Adrenal gland (tissue), 12 donors: ENCODE results near the gene GPR45. TPM values are rescaled to one million over a fixed set of nuclear protein-coding genes. Genes with fewer than 3 reads are reported as not detected.

Experiments used
- DNase-seq, 7 donors: peaks; one replicate each; pipeline ENCODE4 v3.0.0-alpha.2; 2019 to 2020
- H3K27ac ChIP-seq, 5 donors: fragments of 200-600 bp; sonication (generic) in 4 of 5; 1 replicate in 3 of 5; 2 replicates in 2 of 5; pipeline versions ENCODE4 v1.5.1 to v1.8.0; 2016 to 2020; ENCODE audit warnings: mild to moderate bottlenecking in 1 of 5
- H3K27me3 ChIP-seq: fragments of 200-600 bp; 2 replicates; pipeline ENCODE4 v1.8.0; 2021
- H3K36me3 ChIP-seq, 2 donors: fragments of 200-600 bp; replicated peaks in 1 of 2; 1 replicate in 1 of 2; 2 replicates in 1 of 2; pipeline versions ENCODE4 v1.5.1 to v1.8.0; 2018 to 2022
- H3K4me1 ChIP-seq, 2 donors: fragments of 200-600 bp; replicated peaks in 1 of 2; 1 replicate in 1 of 2; 2 replicates in 1 of 2; pipeline versions ENCODE4 v1.5.1 to v1.8.0; 2018 to 2021
- H3K4me3 ChIP-seq, 4 donors: fragments of 200-600 bp; sonication (generic) in 3 of 4; one replicate each; pipeline ENCODE4 v1.5.1; 2016 to 2018
- H3K9me3 ChIP-seq, 3 donors: fragments of 200-600 bp; sonication (generic) in 1 of 3; replicated peaks in 1 of 3; 1 replicate in 2 of 3; 2 replicates in 1 of 3; pipeline versions ENCODE4 v1.5.1 to v1.8.0; 2016 to 2021
- POLR2A ChIP-seq, 2 donors: fragments of 450-650 bp; IDR thresholded peaks; one replicate each; pipeline ENCODE4 v1.6.1; 2017; ENCODE audit warnings: antibody characterized with exemption in 2 of 2, mild to moderate bottlenecking in 2 of 2, moderate library complexity in 1 of 2
- WGBS, 4 donors: extraction: QIAGEN DNeasy Blood & Tissue Kit in 2 of 4; methylation state at CpG; one replicate each; pipeline versions ENCODE4 v1.1.5 to v1.1.7; 2013 to 2017; 5-methylcytosine and 5-hydroxymethylcytosine counted together
- intact Hi-C, 2 donors: fragments of 100-400 bp; cut with DNase I; formaldehyde crosslinking; loops; one replicate each; pipeline versions ENCODE4 v1.14.1 to v1.15.0; 2022 to 2023
- polyA plus RNA-seq, 3 donors: library from polyadenylated mRNA; stranded (reverse); fragments of 200-250 nt in 2 of 3; fragments of 350-450 nt in 1 of 3; fragmentation: Illumina TruSeq in 1 of 3; extraction: RNeasy Lipid Tissue Mini Kit (QIAGEN cat#74804) in 1 of 3; gene quantifications; one replicate each; pipeline ENCODE4 v1.2.3, GENCODE V29; 2013 to 2014
- total RNA-seq, 9 donors: library from RNA; depleted of rRNA in 4 of 9; stranded (reverse); fragments of >200 nt in 4 of 9; fragments of 120-200 nt in 1 of 9; fragmentation: NEBNext Ultra II Directional in 1 of 9; extraction: Animal tissue kit (Norgen Biotek cat#: 25700) in 1 of 9; gene quantifications; one replicate each; pipeline versions ENCODE4 v1.1.0 to v1.2.4, GENCODE V29; 2013 to 2023
- TF ChIP-seq, protein P1 (sequence below), 6 experiments: fragments of 450-650 bp in 4 of 6; fragments of 200-600 bp in 2 of 6; sonication (generic) in 1 of 6; IDR thresholded peaks; 1 replicate in 5 of 6; 2 replicates in 1 of 6; pipeline versions ENCODE4 v1.5.1 to v1.8.0; 2016 to 2021; ENCODE audit warnings: antibody characterized with exemption in 6 of 6, mild to moderate bottlenecking in 2 of 6, moderate library complexity in 1 of 6
- donor health status: healthy with polysubstance abuse.
- donor health status: Bipolar disorder and iron deficiency.
- donor health status: DM: yes; HTN: yes; CAD: no.
- donor health status: DM: no; HTN: no; CAD: no.
- donor health status: DM: no; HTN: no; CAD: no.
- donor health status: DM: yes; HTN: yes; CAD: no.

Gene GPR45
- total and polyA plus RNA-seq, 12 donors = 0.14 TPM; not detected in 11

DNA sequence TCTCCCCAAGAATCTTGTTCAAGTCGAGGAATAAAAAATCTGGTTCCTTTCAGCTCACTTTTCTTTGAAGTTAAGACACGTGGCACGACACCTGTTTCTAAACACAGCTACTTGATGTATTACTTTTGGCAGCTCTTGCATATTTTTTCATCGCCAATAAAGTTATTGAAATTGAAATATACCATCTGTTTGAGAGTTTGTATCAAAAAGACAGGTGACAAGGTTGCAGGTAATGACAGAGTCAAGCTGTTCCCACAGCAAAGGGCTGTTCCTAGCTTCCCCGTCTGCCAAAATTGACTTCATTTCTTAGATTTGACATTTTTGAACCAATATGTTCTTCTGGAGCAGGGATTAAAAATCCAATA is 5.5 kb upstream of the GPR45 start:
- H3K36me3 ChIP-seq = no peaks in the 10 kb centered on the region
- no peak for DNase-seq
- no peaks in the 10 kb centered on the region for H3K9me3 ChIP-seq
- TF ChIP-seq, protein P1, sequence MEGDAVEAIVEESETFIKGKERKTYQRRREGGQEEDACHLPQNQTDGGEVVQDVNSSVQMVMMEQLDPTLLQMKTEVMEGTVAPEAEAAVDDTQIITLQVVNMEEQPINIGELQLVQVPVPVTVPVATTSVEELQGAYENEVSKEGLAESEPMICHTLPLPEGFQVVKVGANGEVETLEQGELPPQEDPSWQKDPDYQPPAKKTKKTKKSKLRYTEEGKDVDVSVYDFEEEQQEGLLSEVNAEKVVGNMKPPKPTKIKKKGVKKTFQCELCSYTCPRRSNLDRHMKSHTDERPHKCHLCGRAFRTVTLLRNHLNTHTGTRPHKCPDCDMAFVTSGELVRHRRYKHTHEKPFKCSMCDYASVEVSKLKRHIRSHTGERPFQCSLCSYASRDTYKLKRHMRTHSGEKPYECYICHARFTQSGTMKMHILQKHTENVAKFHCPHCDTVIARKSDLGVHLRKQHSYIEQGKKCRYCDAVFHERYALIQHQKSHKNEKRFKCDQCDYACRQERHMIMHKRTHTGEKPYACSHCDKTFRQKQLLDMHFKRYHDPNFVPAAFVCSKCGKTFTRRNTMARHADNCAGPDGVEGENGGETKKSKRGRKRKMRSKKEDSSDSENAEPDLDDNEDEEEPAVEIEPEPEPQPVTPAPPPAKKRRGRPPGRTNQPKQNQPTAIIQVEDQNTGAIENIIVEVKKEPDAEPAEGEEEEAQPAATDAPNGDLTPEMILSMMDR (IDR thresholded peaks at IDR 0.05) = no peak
- no peak for TF ChIP-seq POLR2A (IDR thresholded peaks at IDR 0.05)
- H3K4me3 ChIP-seq = no peak overlapping the region
- WGBS, 4 donors = 41 to 70% (median 57%) methylated on average over 5 of the region's 5 CpGs
- no peak overlapping the region for H3K27ac ChIP-seq
- H3K27me3 ChIP-seq = no peaks in the 10 kb centered on the region
- H3K4me1 ChIP-seq = peaks cover 0 to 10% of the 10 kb centered on the region in 2 donors
- intact Hi-C loops = no loop called here

DNA sequence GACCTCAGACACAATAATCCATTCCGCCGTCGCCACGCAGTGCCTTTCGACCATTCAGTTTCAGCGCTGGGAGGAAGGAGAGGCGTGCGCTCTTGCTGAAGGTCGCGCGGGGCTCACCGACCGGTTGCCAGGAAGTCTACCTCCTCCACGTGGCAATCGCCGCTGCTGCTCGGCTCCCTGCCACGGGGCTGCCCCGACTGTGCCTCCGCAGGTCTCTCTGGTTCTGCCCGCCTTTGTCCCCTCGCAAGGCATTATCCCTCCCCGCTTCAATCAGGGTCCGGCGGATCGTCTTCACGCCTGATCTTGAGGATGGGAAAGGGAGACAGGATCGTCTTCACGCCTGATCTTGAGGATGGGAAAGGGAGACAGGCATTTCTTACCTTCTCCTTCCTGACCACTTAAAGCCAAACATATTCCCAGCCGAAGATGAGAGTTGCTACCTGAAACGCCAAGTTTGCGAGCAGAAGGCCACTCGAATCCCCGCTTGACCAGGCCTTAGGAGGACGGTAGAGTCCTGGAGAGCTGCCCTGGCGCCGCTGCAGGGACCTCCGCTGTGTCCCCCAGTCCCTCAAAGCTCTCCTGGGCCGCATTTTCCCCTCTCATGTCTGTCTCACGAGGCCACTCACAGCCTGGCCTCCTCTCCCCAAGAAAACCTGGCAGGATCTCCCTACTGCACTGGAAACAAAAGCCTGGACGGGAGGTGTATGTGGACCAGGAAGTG is 4.3 kb upstream of the GPR45 start:
- DNase-seq = no peak
- no peak overlapping the region for H3K27ac ChIP-seq
- no peaks in the 10 kb centered on the region for H3K9me3 ChIP-seq
- TF ChIP-seq POLR2A (IDR thresholded peaks at IDR 0.05) = no peak
- TF ChIP-seq, protein P1 (IDR thresholded peaks at IDR 0.05) = no peak
- peaks cover 0 to 10% of the 10 kb centered on the region in 2 donors for H3K4me1 ChIP-seq
- H3K36me3 ChIP-seq = no peaks in the 10 kb centered on the region
- WGBS, 4 donors = 57 to 85% (median 78%) methylated on average over 23 to 41 of the region's 41 CpGs
- H3K4me3 ChIP-seq = no peak overlapping the region
- intact Hi-C loops = no loop called here
- H3K27me3 ChIP-seq = no peaks in the 10 kb centered on the region

DNA sequence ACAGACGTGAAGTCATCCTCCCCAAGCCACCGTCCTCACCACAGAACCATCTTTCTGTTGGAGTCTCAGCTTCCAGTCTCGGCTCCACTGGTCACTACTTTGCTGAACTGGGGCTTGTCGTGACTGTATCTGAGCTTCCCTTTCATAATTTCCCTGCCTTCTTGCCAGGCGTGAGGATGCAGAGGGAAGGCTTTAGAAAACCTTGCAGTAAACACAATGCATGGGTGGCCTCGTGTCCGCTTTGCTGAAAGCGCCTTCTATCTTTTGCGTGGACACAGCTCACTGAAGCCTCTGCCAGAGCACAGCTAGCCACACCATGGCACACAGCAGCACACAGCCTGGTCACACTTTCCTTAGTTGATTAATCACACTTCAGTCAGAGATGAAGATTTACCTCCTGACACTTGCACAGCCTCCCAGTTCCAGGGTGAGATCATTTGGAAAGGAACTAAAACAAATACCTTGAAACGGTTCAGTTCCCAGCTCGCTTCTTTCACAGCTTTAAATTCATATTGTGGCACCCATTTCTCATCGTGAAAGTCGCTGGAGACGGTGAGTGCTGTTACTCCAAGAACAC is 2.8 kb upstream of the GPR45 start:
- 77 to 85% (median 81%) methylated on average over 14 of the region's 14 CpGs for WGBS, 4 donors
- no peak for TF ChIP-seq POLR2A (IDR thresholded peaks at IDR 0.05)
- TF ChIP-seq, protein P1 (IDR thresholded peaks at IDR 0.05) = no peak
- Histone ChIP-seq H3K4me3 (no peak overlapping the region), H3K27ac (no peak overlapping the region), H3K9me3 (no peaks in the 10 kb centered on the region), H3K4me1 (peaks cover 0 to 10% of the 10 kb centered on the region in 2 donors), H3K36me3 (no peaks in the 10 kb centered on the region), H3K27me3 (no peaks in the 10 kb centered on the region)
- no peak for DNase-seq
- intact Hi-C loops = loop anchor here in 1 of 2 donors (2.0 kb wide), 1 partner anchor 124 kb away; no protein-coding TSS in a partner anchor

DNA sequence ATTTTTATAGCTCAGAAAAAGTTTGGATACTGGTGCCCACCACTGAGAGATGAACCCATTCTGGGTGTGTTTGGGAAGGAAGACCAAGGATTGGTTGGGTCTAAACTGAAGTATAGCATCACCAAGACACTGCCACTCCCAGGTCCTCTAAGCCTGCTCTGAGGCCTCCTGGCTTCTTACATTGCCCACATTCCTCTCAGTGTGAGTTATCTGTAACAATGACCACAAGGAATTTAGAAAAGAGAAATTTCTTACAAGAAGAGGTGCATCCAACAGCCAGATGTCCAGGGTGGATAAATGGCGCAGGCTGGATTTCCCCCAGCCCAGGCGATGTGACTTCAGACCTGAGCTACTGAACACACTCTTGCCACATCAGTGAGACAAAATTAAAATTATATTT is 1.6 kb upstream of the GPR45 start:
- no peak overlapping the region for H3K4me3 ChIP-seq
- no peaks in the 10 kb centered on the region for H3K9me3 ChIP-seq
- no peaks in the 10 kb centered on the region for H3K27me3 ChIP-seq
- intact Hi-C loops = loop anchor here in 1 of 2 donors (2.0 kb wide), 1 partner anchor 125 kb away; no protein-coding TSS in a partner anchor
- 89 to 95% (median 92%) methylated on average over 2 of the region's 2 CpGs for WGBS, 4 donors
- no peak for DNase-seq
- TF ChIP-seq POLR2A (IDR thresholded peaks at IDR 0.05) = no peak
- TF ChIP-seq, protein P1 (IDR thresholded peaks at IDR 0.05) = no peak
- no peak overlapping the region for H3K27ac ChIP-seq
- no peaks in the 10 kb centered on the region for H3K36me3 ChIP-seq
- H3K4me1 ChIP-seq = peaks cover 0 to 10% of the 10 kb centered on the region in 2 donors
